OCI-M2 (cell line): ENCODE measurements around the gene DUOXA1.
"Not testable (repeated sequence)": the region's sequence is repeated elsewhere in the genome, so short reads cannot be mapped to it uniquely, and the experiment has no call there.

Experiments
- DNase-seq: peaks from one replicate; lab custom pipeline; 2025; ENCODE audit not compliant: unreplicated experiment; lab: John Stamatoyannopoulos, UW

DUOXA1 gene

GRCh38 chr15:45114076-45114750 is 15.5 kb downstream of the DUOXA1 start, which contains the start of the genes DUOX2 and DUOXA2:
Gene DUOX2 (minus strand): TSS chr15:45114172. CDS start chr15:45113411, 761 bp downstream.
Gene DUOXA2 (plus strand): TSS chr15:45114326. CDS start chr15:45114606, 280 bp downstream.
- DNase-seq, result no peak

GRCh38 chr15:45113380-45113990 is 16.2 kb downstream of the DUOXA1 start:
- DNase-seq, result no peak

- DNase-seq, result no peak
Observed at GRCh38 chr15:45112591-45113379, 16.9 kb downstream of the DUOXA1 start.

DNA sequence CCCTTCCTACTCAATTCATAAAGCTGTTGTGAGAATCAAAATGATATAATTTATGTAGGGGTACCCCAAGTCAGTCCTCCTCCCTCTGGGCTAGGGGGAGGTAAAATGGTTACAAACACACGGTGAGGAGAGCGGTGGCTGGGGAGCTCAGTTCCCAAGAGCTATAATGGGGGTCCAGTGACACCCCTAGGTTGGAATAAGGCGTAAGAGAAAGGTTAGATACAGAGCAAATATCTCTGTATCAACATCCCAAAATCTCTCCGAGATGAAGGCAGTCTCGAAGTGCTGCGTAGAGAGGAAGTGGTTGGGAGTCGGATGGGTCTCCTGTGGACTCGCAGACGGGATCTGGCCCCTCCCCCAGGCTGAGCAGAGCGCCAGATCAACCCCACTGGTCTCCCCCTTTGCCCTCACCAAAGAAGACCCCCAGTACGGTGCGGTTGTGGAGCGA is 17.5 kb downstream of the DUOXA1 start:
- no peak for DNase-seq

GRCh38 chr15:45111390-45112142 is 18.1 kb downstream of the DUOXA1 start:
- DNase-seq, result no peak

DNA sequence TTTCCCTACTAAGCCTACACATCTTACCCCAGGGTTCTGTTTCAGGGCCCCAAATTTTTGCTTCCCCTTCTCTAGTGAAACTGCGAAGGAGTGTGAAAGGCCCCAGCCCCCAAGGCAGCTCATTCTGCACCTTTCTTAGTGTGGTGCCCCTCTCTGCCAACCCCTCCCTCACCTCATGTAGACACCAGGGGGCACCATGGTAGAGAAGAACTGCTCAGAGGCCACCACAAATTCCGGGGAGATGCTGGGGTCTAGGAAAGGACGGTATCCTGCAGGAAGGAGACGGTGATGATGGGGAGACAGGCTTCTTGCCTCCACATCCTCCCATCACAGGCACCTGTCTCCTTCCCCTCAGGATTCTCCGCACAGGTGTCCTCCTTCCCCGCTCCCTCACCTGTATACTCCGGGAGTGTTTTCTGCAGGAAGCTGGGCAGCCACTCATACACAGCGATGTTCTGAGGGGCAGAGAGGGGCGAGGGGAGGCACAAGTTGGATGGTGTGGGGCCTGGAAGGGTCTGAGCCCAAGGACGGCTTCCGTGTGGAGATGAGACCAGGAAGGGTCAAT is 19.3 kb downstream of the DUOXA1 start:
- no peak for DNase-seq

GRCh38 chr15:45107941-45108630 is 21.6 kb downstream of the DUOXA1 start:
- no peak for DNase-seq

GRCh38 chr15:45106002-45106790 is 23.5 kb downstream of the DUOXA1 start:
- DNase-seq, result no peak

DNA sequence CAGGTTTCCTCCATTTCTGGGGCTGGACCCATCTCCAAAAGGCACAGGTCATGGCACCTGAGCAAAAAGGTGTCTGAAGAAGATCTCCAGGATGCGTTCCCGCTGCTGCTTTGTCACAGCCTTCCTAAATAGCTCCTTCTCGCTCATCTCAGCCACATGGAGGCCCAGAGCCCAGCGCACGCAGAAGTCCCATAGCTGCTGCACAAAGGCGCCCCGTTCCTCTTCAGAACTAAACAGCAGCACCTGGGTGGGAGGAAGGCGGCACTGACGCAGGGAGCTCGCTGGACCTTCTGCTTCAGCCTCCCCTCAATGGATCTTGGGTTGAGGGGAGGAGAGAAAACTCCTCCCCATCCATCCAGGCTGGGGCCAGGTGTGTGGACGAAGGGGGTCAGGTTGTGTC is 24.1 kb downstream of the DUOXA1 start:
- no peak for DNase-seq

- DNase-seq, result not testable (repeated sequence)
Observed at GRCh38 chr15:45104170-45104569, 25.5 kb downstream of the DUOXA1 start.

DNA sequence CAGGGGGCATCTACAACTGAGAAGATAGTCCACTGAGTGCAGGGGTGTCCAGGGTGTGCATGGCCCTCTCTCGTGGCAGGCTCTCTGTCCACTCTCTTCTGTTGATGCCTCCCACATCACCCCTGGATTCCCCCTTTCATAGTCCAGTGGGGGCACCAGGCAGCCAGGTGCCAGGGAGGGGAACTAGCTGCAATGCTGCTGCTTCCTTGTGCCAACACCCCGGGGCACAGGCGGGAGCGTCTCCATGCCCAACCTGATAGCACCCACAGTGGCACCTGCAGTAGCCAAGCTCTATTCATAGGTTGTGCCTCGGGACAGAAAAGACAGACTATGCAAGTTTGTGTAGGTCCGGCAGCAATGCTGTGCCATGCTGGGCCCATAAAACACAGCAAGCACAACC is 27.5 kb downstream of the DUOXA1 start:
- DNase-seq, result no peak

- no peak for DNase-seq
Observed at GRCh38 chr15:45101749-45102148, 27.9 kb downstream of the DUOXA1 start.

GRCh38 chr15:45100884-45101625 is 28.6 kb downstream of the DUOXA1 start:
- DNase-seq, result no peak

DNA sequence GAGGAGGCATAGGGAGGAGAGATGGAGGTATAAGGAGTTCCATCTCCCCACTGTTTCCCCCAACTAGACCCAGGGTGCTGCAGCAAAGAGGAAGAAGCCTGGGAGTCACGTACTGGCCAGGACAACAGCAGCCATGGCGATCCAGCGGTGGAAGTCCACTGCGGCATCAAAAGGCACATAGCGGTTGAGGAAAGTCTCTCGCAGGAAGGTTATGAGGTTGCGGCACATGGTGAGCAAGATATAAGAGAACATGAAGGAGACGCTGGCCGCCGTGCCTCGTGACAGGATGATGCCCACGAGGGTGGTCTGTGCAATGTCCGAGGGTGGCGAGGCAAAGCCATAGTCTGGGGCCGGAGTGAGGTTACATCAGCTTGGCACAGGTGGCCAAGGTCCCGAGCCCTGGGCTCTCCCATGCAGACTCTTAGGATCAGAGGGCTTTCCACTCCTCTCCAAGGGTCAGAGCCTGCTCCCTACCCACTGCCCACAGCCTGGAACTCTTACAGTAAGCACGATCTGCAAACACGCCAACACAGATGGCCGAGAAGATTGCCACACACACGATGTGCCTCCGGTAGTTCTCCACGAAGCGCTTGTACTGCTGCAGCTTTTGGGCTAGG is 30.0 kb downstream of the DUOXA1 start:
- DNase-seq, result no peak

GRCh38 chr15:45097466-45097865 is 32.2 kb downstream of the DUOXA1 start:
- no peak for DNase-seq

- DNase-seq, result no peak
Observed at GRCh38 chr15:45095661-45096060, 34.0 kb downstream of the DUOXA1 start.

DNA sequence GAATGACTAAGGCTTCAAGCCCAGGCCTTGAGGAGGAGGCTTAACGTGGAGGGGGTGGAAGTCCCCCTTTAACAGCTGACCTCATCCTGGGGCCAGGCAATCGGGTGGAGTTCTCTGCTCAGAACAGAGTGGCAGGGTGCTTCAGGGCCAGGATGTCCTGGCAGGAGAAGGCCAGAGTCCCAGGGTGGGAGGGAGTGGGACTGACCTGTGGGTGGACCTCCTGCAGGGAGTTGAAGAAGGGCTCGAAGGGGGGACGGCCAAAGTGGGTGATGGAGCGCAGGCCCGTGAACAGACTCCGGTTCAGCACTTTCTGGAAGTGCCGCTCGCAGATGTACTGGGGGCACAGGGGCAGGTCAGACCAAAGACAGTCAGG is 35.3 kb downstream of the DUOXA1 start:
- DNase-seq, result no peak

- DNase-seq, result no peak
Observed at GRCh38 chr15:45093622-45094357, 35.9 kb downstream of the DUOXA1 start.
